GDM1 (cell line): ENCODE results near the gene TENT5A.

ENCODE experiments used
- DNase-seq: peaks from one replicate; lab custom pipeline; 2025; lab: John Stamatoyannopoulos, UW

Gene TENT5A

GRCh38 chr6:81771097-81771496, 18.6 kb upstream of the TENT5A start:
- DNase-seq = no peak

- DNase-seq = no peak
Measured at GRCh38 chr6:81770381-81770780, 17.9 kb upstream of the TENT5A start.

GRCh38 chr6:81769824-81770223, 17.3 kb upstream of the TENT5A start:
- DNase-seq = no peak

- DNase-seq = no peak
Measured at GRCh38 chr6:81768150-81768942, 15.9 kb upstream of the TENT5A start.

GRCh38 chr6:81767163-81767891, 14.8 kb upstream of the TENT5A start:
- no peak for DNase-seq

- DNase-seq = peak; percentile 64
Measured at GRCh38 chr6:81766482-81767069, 14.1 kb upstream of the TENT5A start.

GRCh38 chr6:81764531-81764930, 12.1 kb upstream of the TENT5A start:
- DNase-seq = no peak

GRCh38 chr6:81763968-81764367, 11.5 kb upstream of the TENT5A start:
- no peak for DNase-seq

- no peak for DNase-seq
Measured at GRCh38 chr6:81763051-81763450, 10.6 kb upstream of the TENT5A start.

GRCh38 chr6:81762606-81763005, 10.1 kb upstream of the TENT5A start:
- no peak for DNase-seq

GRCh38 chr6:81762132-81762531, 9.7 kb upstream of the TENT5A start:
- no peak for DNase-seq

GRCh38 chr6:81761197-81761596, 8.7 kb upstream of the TENT5A start:
- DNase-seq = no peak

GRCh38 chr6:81759782-81760181, 7.3 kb upstream of the TENT5A start:
- no peak for DNase-seq

GRCh38 chr6:81758221-81758620, 5.7 kb upstream of the TENT5A start:
- DNase-seq = no peak

- no peak for DNase-seq
Measured at GRCh38 chr6:81756690-81757089, 4.2 kb upstream of the TENT5A start.

GRCh38 chr6:81755551-81755950, 3.1 kb upstream of the TENT5A start:
- no peak for DNase-seq

GRCh38 chr6:81754906-81755305, 2.4 kb upstream of the TENT5A start:
- no peak for DNase-seq

- peak; percentile 74 for DNase-seq
Measured at GRCh38 chr6:81753711-81754577, 1.5 kb upstream of the TENT5A start.

- DNase-seq = peak; percentile 83
Measured at GRCh38 chr6:81752921-81753710, 635 bp upstream of the TENT5A start.

- DNase-seq = no peak
Measured at GRCh38 chr6:81751388-81752083, 945 bp downstream of the TENT5A start.
